HFFc6 (cell line): ENCODE results near the gene MAGI1. TPM values are rescaled to one million over a fixed set of nuclear protein-coding genes. Genes with fewer than 3 reads are reported as not detected.

Experiments used
- DNase-seq: peaks from one replicate; pipeline ENCODE4 v3.0.0-alpha.2; 2018
- H3K27ac Mint-ChIP-seq: 2 replicates; pipeline ENCODE4 v1.8.0; 2020; ENCODE audit warnings: mild to moderate bottlenecking, mixed read lengths
- H3K27me3 Mint-ChIP-seq: 2 replicates; pipeline ENCODE4 v1.8.0; 2021; ENCODE audit warnings: mild to moderate bottlenecking, moderate library complexity, mixed read lengths; ENCODE audit not compliant: insufficient read depth
- H3K36me3 Mint-ChIP-seq: 2 replicates; pipeline ENCODE4 v1.8.0; 2021; ENCODE audit warnings: low read depth, mixed read lengths
- H3K4me1 Mint-ChIP-seq: 2 replicates; pipeline ENCODE4 v1.8.0; 2020; ENCODE audit warnings: low read depth, mixed read lengths
- H3K4me3 Mint-ChIP-seq: 2 replicates; pipeline ENCODE4 v1.8.0; 2020; ENCODE audit warnings: mild to moderate bottlenecking, moderate library complexity, mixed read lengths
- H3K9me3 Mint-ChIP-seq: 2 replicates; pipeline ENCODE4 v1.8.0; 2020; ENCODE audit warnings: mild to moderate bottlenecking, mixed read lengths
- total RNA-seq, 6 experiments: library from RNA; stranded (reverse); fragmentation: NEBNext Ultra II Directional; extraction: Animal tissue kit (Norgen Biotek cat#: 25700); gene quantifications; 2 replicates in 1 of 6; 3 replicates in 5 of 6; pipeline ENCODE4 v1.2.3, GENCODE V29; 2021
- TF ChIP-seq, protein P1 (sequence below): fragments of 200-600 bp; sonication (generic); IDR thresholded peaks from 2 replicates; pipeline ENCODE4 v1.5.0; 2021; ENCODE audit warnings: antibody characterized with exemption, mild to moderate bottlenecking

The MAGI1 gene
- total RNA-seq, 6 experiments from 2014 or later: 21.1 to 30.5 (median 22.4) TPM

DNA sequence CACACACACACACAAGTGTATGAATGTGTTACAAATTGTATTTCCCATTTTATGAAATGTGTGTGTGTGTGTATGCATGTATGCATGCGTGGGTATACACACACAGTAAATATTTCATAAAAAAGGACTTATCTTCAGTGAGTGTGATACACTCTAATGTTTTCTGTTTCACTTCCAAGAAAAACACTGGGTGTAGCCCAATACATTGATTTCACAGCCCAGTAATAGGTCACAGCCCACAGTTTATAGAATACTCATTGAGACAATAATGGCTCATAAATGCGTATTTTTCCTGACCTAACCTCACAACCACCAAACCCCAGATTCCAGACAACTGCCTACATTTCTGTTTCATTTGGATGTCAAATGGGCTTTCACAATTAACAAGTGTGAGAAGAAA is 619.5 kb downstream of the MAGI1 start:
- peaks cover 8% of the 10 kb centered on the region for H3K4me1 Mint-ChIP-seq
- no peak for DNase-seq
- H3K9me3 Mint-ChIP-seq: no peaks in the 10 kb centered on the region
- no peak overlapping the region for H3K4me3 Mint-ChIP-seq
- no peaks in the 10 kb centered on the region; the same call in 1 of the 2 replicates for H3K36me3 Mint-ChIP-seq
- TF ChIP-seq, protein P1, sequence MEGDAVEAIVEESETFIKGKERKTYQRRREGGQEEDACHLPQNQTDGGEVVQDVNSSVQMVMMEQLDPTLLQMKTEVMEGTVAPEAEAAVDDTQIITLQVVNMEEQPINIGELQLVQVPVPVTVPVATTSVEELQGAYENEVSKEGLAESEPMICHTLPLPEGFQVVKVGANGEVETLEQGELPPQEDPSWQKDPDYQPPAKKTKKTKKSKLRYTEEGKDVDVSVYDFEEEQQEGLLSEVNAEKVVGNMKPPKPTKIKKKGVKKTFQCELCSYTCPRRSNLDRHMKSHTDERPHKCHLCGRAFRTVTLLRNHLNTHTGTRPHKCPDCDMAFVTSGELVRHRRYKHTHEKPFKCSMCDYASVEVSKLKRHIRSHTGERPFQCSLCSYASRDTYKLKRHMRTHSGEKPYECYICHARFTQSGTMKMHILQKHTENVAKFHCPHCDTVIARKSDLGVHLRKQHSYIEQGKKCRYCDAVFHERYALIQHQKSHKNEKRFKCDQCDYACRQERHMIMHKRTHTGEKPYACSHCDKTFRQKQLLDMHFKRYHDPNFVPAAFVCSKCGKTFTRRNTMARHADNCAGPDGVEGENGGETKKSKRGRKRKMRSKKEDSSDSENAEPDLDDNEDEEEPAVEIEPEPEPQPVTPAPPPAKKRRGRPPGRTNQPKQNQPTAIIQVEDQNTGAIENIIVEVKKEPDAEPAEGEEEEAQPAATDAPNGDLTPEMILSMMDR: no peak
- no peak overlapping the region for H3K27ac Mint-ChIP-seq
- H3K27me3 Mint-ChIP-seq: no peaks in the 10 kb centered on the region; the same call in 1 of the 2 replicates

DNA sequence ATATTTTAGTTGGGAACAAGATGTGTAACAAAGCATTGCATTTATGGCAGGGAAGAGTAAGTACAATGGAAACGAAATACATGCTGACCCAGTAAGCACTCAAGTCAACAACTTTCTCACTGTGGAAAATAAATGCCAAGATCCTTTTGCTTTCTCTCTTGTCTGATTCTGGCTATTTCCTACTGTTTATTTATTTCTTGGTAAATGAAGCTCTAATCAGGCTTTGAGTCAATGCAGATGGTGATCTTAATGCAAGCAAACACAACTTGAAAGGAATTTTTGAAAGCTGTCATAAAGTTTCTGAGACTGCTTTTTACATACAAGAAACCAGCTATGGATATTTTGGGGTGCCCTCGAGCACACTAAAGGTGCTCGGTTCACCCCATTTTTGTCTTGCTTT is 624.8 kb downstream of the MAGI1 start:
- TF ChIP-seq, protein P1: no peak
- Mint-ChIP-seq H3K36me3 (no peaks in the 10 kb centered on the region; the same call in 1 of the 2 replicates), H3K9me3 (no peaks in the 10 kb centered on the region), H3K4me1 (peaks cover 8% of the 10 kb centered on the region), H3K27ac (no peak overlapping the region), H3K27me3 (no peaks in the 10 kb centered on the region; the same call in 1 of the 2 replicates), H3K4me3 (no peak overlapping the region)
- no peak for DNase-seq

DNA sequence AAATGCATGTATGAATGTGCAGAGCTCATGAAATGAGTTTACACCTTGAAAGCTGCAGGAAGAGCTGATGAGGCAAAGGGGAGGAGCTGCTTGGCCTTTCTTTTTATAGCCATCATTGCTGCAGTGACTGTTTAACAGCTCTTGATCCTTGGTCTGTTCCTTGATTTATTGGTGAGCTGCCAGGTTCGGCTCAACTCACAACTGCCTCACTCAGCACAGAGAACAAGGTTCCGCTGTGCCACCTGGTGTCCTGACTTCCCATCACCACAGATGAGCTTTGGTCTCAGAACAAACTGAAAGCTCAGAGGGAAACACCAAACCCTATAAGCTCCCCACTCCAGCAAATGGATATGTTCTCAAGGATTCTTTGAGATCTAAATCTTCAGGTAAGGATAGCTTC is 626.1 kb downstream of the MAGI1 start:
- H3K4me1 Mint-ChIP-seq: peaks cover 12% of the 10 kb centered on the region
- H3K27ac Mint-ChIP-seq: no peak overlapping the region
- no peaks in the 10 kb centered on the region for H3K9me3 Mint-ChIP-seq
- TF ChIP-seq, protein P1: no peak
- no peak overlapping the region for H3K4me3 Mint-ChIP-seq
- DNase-seq: no peak
- H3K27me3 Mint-ChIP-seq: no peaks in the 10 kb centered on the region
- H3K36me3 Mint-ChIP-seq: no peaks in the 10 kb centered on the region; the same call in 1 of the 2 replicates

DNA sequence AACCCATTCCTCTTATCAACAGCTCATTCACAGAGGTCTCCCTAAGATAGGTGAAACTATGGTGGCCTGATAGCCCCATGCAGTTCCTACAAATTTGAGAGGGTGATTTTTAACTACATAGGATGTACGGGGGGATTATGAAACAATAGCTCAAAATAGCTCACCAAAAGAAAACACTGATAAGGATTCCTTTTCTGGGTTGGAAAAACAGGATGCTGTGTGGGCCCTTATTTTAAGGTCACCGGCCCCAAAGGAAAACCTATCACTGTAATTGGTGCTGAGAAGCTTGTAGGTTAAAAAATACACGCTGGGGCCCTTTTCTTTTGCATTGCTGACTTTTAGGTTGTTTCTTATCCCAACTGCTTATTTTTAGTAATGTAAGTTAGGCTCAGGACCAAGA is 627.4 kb downstream of the MAGI1 start:
- no peak overlapping the region for H3K4me3 Mint-ChIP-seq
- H3K4me1 Mint-ChIP-seq: peaks cover 12% of the 10 kb centered on the region
- TF ChIP-seq, protein P1: no peak
- H3K36me3 Mint-ChIP-seq: no peaks in the 10 kb centered on the region; the same call in 1 of the 2 replicates
- DNase-seq: no peak
- H3K9me3 Mint-ChIP-seq: no peaks in the 10 kb centered on the region
- no peaks in the 10 kb centered on the region for H3K27me3 Mint-ChIP-seq
- H3K27ac Mint-ChIP-seq: no peak overlapping the region

DNA sequence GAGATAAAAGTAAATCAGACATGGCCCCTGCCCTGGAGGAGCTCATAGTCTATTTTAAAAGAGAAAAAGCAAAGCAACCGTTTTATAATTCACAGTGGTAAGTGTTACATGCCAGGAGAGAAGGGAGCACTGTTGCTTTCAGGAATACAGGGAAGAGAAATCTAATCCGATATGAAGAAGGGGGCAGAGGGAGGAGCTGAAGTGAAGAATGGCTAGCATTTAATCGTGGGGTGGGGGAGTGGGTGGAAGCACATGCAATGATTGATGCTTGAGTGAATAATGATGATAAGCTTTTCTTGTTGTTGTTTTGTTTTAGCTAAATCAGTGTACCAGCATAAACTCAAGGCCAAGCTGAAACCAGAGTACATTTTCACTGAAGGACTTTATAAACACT is 629.5 kb downstream of the MAGI1 start:
- H3K4me1 Mint-ChIP-seq: peaks cover 12% of the 10 kb centered on the region
- no peaks in the 10 kb centered on the region for H3K36me3 Mint-ChIP-seq

More for the DNA sequence above, 629.5 kb downstream of the MAGI1 start:
- Mint-ChIP-seq H3K9me3 (no peaks in the 10 kb centered on the region), H3K4me3 (no peak overlapping the region), H3K27me3 (no peaks in the 10 kb centered on the region), H3K27ac (no peak overlapping the region)
- DNase-seq: no peak
- TF ChIP-seq, protein P1: no peak
